Kidney (tissue), 14 donors: Measurements from ENCODE around the gene SEMA4G. TPM values are rescaled to one million over a fixed set of nuclear protein-coding genes. Genes with fewer than 3 reads are reported as not detected.

Experiments
- DNase-seq, 5 donors: peaks; one replicate each; pipeline ENCODE4 v3.0.0-alpha.2; 2013 to 2020
- FAIRE-seq: peaks from 2 replicates; lab custom pipeline; 2012; peaks lifted over from hg19 to GRCh38; lab: Jason Lieb, UNC
- H3K27ac ChIP-seq, 2 donors: one replicate each; pipeline ENCODE4 v1.7.0; 2013; ENCODE audit warnings: low read depth in 2 of 2, low read length in 2 of 2, inconsistent platforms in 1 of 2
- H3K27me3 ChIP-seq: one replicate; pipeline ENCODE4 v1.7.1; 2013; ENCODE audit warnings: low read length, inconsistent platforms; ENCODE audit not compliant: control insufficient read depth, insufficient read depth
- H3K36me3 ChIP-seq, 3 donors: one replicate each; pipeline versions ENCODE4 v1.7.0 to v1.7.1; 2013; ENCODE audit warnings: low read length in 3 of 3, control low read depth in 1 of 3, inconsistent platforms in 1 of 3; ENCODE audit not compliant: insufficient read depth in 3 of 3, control insufficient read depth in 2 of 3
- H3K4me1 ChIP-seq, 3 donors: one replicate each; pipeline versions ENCODE4 v1.7.0 to v1.7.1; 2013; ENCODE audit warnings: low read length in 3 of 3, inconsistent platforms in 1 of 3, low read depth in 1 of 3; ENCODE audit not compliant: control insufficient read depth in 2 of 3, insufficient read depth in 2 of 3
- H3K4me3 ChIP-seq, 3 donors: one replicate each; pipeline versions ENCODE4 v1.7.0 to v1.8.1; 2013; ENCODE audit warnings: low read length in 3 of 3, control low read depth in 1 of 3, inconsistent platforms in 1 of 3
- H3K9ac ChIP-seq, 3 donors: one replicate each; pipeline versions ENCODE4 v1.7.0 to v1.7.1; 2013; ENCODE audit warnings: low read length in 3 of 3, control low read depth in 1 of 3, inconsistent platforms in 1 of 3
- H3K9me3 ChIP-seq, 3 donors: one replicate each; pipeline versions ENCODE4 v1.7.0 to v1.7.1; 2013; ENCODE audit warnings: low read length in 3 of 3, control low read depth in 1 of 3, inconsistent platforms in 1 of 3; ENCODE audit not compliant: control insufficient read depth in 2 of 3, insufficient read depth in 1 of 3
- CTCF ChIP-seq: IDR thresholded peaks from 3 replicates; pipeline ENCODE4 v1.5.1; 2012; ENCODE audit warnings: mild to moderate bottlenecking, moderate library complexity, borderline replicate concordance; ENCODE audit not compliant: insufficient read depth; ENCODE audit errors: extremely low read depth
- intact Hi-C: fragments of 100-400 bp; cut with DNase I; formaldehyde crosslinking; loops from one replicate; pipeline ENCODE4 v1.11.1; 2022
- microRNA-seq: library from miRNA; unstranded; fragments of <30 nt; microRNA quantifications from one replicate; pipeline ENCODE4 v1.2.0, GENCODE V29; 2020
- polyA plus RNA-seq: library from polyadenylated mRNA; stranded (reverse); fragments of 350-450 nt; fragmentation: Illumina TruSeq; extraction: RNeasy Lipid Tissue Mini Kit (QIAGEN cat#74804); gene quantifications from one replicate; pipeline ENCODE4 v1.2.3, GENCODE V29; 2014; ENCODE audit warnings: low read depth, low replicate concordance; ENCODE audit not compliant: insufficient read depth
- total RNA-seq: library from RNA; stranded (reverse); fragmentation: NEBNext Ultra II Directional; extraction: Animal tissue kit (Norgen Biotek cat#: 25700); gene quantifications from one replicate; pipeline ENCODE4 v1.2.1, GENCODE V29; 2021
- donor health status: control.
- donor health status: control.
- donor health status: control.
- donor health status: control.
- donor health status: control.
- donor health status: DM: yes; HTN: yes; CAD: no.
- donor health status: Normal renal cell carcinoma (clear cell type).

SEMA4G gene
- total and polyA plus RNA-seq, 2 donors from 2014 or later = 6.1 to 23.5 TPM

- Histone ChIP-seq H3K9me3 (no peaks in the 10 kb centered on the region), H3K4me1 (peaks cover 0 to 10% (median 0%) of the 10 kb centered on the region in 3 donors), H3K4me3 (no peak overlapping the region), H3K36me3 (no peaks in the 10 kb centered on the region), H3K27ac (no peak overlapping the region), H3K9ac (no peak overlapping the region), H3K27me3 (peaks cover 4% of the 10 kb centered on the region)
- intact Hi-C loops = no loop called here
- no peak for TF ChIP-seq CTCF
- FAIRE-seq (no peak), DNase-seq (peak in 2 of 5 donors; percentile 22 to 47)
Measured at GRCh38 chr10:101018118-101018599, 48.9 kb downstream of the SEMA4G start.

GRCh38 chr10:101018600-101019439 lies 49.5 kb downstream of the SEMA4G start:
- H3K9ac ChIP-seq = no peak overlapping the region
- H3K4me3 ChIP-seq = no peak overlapping the region
- peaks cover 4% of the 10 kb centered on the region for H3K27me3 ChIP-seq
- no peak overlapping the region for H3K27ac ChIP-seq
- H3K36me3 ChIP-seq = no peaks in the 10 kb centered on the region
- H3K4me1 ChIP-seq = peaks cover 0 to 7% (median 0%) of the 10 kb centered on the region in 3 donors
- no peak for FAIRE-seq
- DNase-seq = peak; percentile 86 to 91 (median 87)
- peak; percentile 65 for TF ChIP-seq CTCF
- intact Hi-C loops = no loop called here
- H3K9me3 ChIP-seq = no peaks in the 10 kb centered on the region

Small RNA genes within 50 kb of the gene (microRNA-seq; reads per million reads assigned to microRNA genes)
- not detected for gene MIR608

Other genes starting within 250 kb of the SEMA4G start
- gene PAX2, start 223.9 kb upstream of the SEMA4G start, total RNA-seq = 102 TPM
- 28.3 TPM for gene PAX2, start 223.9 kb upstream of the SEMA4G start, polyA plus RNA-seq
- 29.6 TPM for gene SLF2, start 56.5 kb upstream of the SEMA4G start, total RNA-seq
- gene SLF2, start 56.5 kb upstream of the SEMA4G start, polyA plus RNA-seq = 6.7 TPM
- gene MRPL43, start 18.0 kb downstream of the SEMA4G start, total RNA-seq = 81.5 TPM
- 157 TPM for gene MRPL43, start 18.0 kb downstream of the SEMA4G start, polyA plus RNA-seq
- gene TWNK, start 18.0 kb downstream of the SEMA4G start, total RNA-seq = 8.9 TPM
- gene TWNK, start 18.0 kb downstream of the SEMA4G start, polyA plus RNA-seq = 3.8 TPM
- 54.7 TPM for gene LZTS2, start 30.3 kb downstream of the SEMA4G start, total RNA-seq
- 47.3 TPM for gene LZTS2, start 30.3 kb downstream of the SEMA4G start, polyA plus RNA-seq
- 1.6 TPM for gene PDZD7, start 61.6 kb downstream of the SEMA4G start, total RNA-seq
- 1.9 TPM for gene PDZD7, start 61.6 kb downstream of the SEMA4G start, polyA plus RNA-seq
- gene SFXN3, start 61.7 kb downstream of the SEMA4G start, total RNA-seq = 51.6 TPM
- gene SFXN3, start 61.7 kb downstream of the SEMA4G start, polyA plus RNA-seq = 23.3 TPM
- gene KAZALD1, start 92.5 kb downstream of the SEMA4G start, total RNA-seq = 9.8 TPM
- 9.7 TPM for gene KAZALD1, start 92.5 kb downstream of the SEMA4G start, polyA plus RNA-seq
- not detected for gene TLX1, start 161.8 kb downstream of the SEMA4G start, total RNA-seq
- gene TLX1, start 161.8 kb downstream of the SEMA4G start, polyA plus RNA-seq = not detected